Panc1 (cell line): ENCODE measurements around the gene DGCR2.

ENCODE experiments used
- CTCF ChIP-seq: fragments of 450-650 bp; IDR thresholded peaks from 2 replicates; pipeline ENCODE4 v1.5.1; 2017; ENCODE audit warnings: mild to moderate bottlenecking
- SIN3A ChIP-seq: IDR thresholded peaks from 2 replicates; pipeline ENCODE4 v1.6.1; 2012; ENCODE audit warnings: low read depth, mild to moderate bottlenecking, low read length, moderate library complexity, borderline replicate concordance; ENCODE audit not compliant: insufficient read depth

- no peak for TF ChIP-seq CTCF
- TF ChIP-seq SIN3A = no peak
These were observed 106.0 kb downstream of the DGCR2 start for GRCh38 chr22:19016081-19016766.
